Parathyroid adenoma (tissue), 2 donors: ENCODE measurements around the gene TMEM43.

Experiments used
- H2AFZ ChIP-seq: fragments of 300-600 bp; sonication (generic); one replicate; pipeline ENCODE4 v1.7.0; 2017; ENCODE audit warnings: antibody characterized with exemption, mild to moderate bottlenecking
- H3K27ac ChIP-seq: fragments of 300-600 bp; sonication (generic); one replicate; pipeline ENCODE4 v1.7.0; 2017
- H3K27me3 ChIP-seq: fragments of 300-600 bp; sonication (generic); one replicate; pipeline ENCODE4 v1.7.0; 2017; ENCODE audit warnings: low read length; ENCODE audit not compliant: control insufficient read depth, insufficient read depth
- H3K36me3 ChIP-seq: fragments of 300-600 bp; sonication (generic); one replicate; pipeline ENCODE4 v1.7.0; 2017; ENCODE audit warnings: low read length; ENCODE audit not compliant: control insufficient read depth, insufficient read depth
- H3K4me1 ChIP-seq: fragments of 300-600 bp; sonication (generic); one replicate; pipeline ENCODE4 v1.7.0; 2017; ENCODE audit warnings: control low read depth
- H3K4me2 ChIP-seq: fragments of 300-600 bp; sonication (generic); one replicate; pipeline ENCODE4 v1.7.0; 2017; ENCODE audit warnings: low read length
- H3K4me3 ChIP-seq: fragments of 300-600 bp; sonication (generic); one replicate; pipeline ENCODE4 v1.7.0; 2017; ENCODE audit warnings: low read depth, low read length
- H3K79me2 ChIP-seq: fragments of 300-600 bp; sonication (generic); one replicate; pipeline ENCODE4 v1.7.0; 2017; ENCODE audit warnings: control low read depth
- H3K9ac ChIP-seq: fragments of 300-600 bp; sonication (generic); one replicate; pipeline ENCODE4 v1.7.0; 2017; ENCODE audit warnings: mild to moderate bottlenecking
- H3K9me3 ChIP-seq: fragments of 300-600 bp; sonication (generic); one replicate; pipeline ENCODE4 v1.7.0; 2017; ENCODE audit warnings: low read length; ENCODE audit not compliant: control insufficient read depth
- TF ChIP-seq, protein P1 (sequence below): fragments of 300-600 bp; sonication (generic); IDR thresholded peaks from one replicate; pipeline ENCODE4 v1.7.0; 2017; ENCODE audit warnings: antibody characterized with exemption, mild to moderate bottlenecking
- donor health status: primary hyperparathyroidism.

Gene TMEM43

DNA sequence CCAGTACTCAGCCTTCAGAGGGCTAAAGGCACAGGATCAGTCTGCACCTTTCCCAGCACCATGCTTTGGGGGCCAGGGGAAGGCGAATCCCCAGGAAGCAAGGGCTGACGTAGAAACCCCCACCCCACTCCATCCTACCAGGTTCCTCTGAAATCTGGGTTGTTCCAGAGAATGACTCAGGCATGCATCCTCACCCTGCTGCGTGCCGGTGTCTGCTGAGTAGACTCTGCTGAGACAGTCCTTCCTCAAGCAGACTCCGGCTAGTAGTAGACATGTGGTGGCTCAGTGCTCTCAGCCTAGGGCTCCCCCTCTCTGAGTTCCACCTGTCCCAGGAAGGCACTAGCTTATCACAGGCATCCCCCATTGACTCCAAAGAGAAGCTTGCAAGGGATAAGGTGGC lies 9.0 kb downstream of the TMEM43 start:
- no peak overlapping the region for H3K4me2 ChIP-seq
- no peak overlapping the region for H3K9ac ChIP-seq
- H3K27ac ChIP-seq: no peak overlapping the region
- H3K27me3 ChIP-seq: no peaks in the 10 kb centered on the region
- no peak overlapping the region for H3K4me3 ChIP-seq
- no peaks in the 10 kb centered on the region for H3K9me3 ChIP-seq
- H2AFZ ChIP-seq: no peak overlapping the region
- no peaks in the 10 kb centered on the region for H3K36me3 ChIP-seq
- peaks cover 13% of the 10 kb centered on the region for H3K79me2 ChIP-seq
- TF ChIP-seq, protein P1, sequence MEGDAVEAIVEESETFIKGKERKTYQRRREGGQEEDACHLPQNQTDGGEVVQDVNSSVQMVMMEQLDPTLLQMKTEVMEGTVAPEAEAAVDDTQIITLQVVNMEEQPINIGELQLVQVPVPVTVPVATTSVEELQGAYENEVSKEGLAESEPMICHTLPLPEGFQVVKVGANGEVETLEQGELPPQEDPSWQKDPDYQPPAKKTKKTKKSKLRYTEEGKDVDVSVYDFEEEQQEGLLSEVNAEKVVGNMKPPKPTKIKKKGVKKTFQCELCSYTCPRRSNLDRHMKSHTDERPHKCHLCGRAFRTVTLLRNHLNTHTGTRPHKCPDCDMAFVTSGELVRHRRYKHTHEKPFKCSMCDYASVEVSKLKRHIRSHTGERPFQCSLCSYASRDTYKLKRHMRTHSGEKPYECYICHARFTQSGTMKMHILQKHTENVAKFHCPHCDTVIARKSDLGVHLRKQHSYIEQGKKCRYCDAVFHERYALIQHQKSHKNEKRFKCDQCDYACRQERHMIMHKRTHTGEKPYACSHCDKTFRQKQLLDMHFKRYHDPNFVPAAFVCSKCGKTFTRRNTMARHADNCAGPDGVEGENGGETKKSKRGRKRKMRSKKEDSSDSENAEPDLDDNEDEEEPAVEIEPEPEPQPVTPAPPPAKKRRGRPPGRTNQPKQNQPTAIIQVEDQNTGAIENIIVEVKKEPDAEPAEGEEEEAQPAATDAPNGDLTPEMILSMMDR: no peak
- H3K4me1 ChIP-seq: no peaks in the 10 kb centered on the region

DNA sequence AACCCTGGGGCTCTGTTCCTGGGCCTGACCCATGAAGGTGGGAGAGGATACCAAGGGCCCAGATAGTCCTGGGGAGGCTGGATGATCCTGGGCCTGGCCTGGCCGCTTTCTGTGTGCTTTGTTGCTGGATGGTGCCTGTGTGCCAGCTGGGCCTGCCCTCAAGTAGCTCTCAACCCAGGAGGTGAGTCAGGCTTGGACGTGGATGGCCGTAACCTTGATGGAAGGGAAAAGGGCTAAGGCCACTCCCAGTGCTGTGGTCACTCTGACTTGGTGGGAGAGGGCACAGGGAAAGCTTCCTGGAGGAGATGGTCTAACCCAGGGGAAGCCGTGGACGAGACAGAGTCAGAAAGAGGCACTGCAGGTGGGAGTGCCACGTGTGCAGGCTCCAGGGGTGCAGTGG lies 9.4 kb downstream of the TMEM43 start:
- no peaks in the 10 kb centered on the region for H3K27me3 ChIP-seq
- no peaks in the 10 kb centered on the region for H3K36me3 ChIP-seq

DNA sequence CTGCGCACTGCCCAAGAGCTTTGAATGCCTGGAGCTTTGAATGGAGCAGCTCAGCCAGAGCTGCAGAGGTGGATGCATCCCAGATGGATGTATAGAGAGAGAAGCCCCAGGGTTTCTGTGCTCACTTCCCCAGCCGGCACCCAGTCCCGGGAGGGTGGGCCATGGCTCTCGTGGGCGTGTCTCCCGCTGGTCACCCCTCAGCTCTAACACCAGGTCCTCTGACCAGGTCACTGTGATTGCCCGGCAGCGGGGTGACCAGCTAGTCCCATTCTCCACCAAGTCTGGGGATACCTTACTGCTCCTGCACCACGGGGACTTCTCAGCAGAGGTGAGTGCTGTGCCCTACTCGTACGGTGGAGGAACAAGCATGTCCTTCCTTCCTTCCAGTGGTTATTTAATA lies 10.7 kb downstream of the TMEM43 start:
- Histone ChIP-seq H3K27ac (no peak overlapping the region), H3K9ac (no peak overlapping the region), H3K4me2 (no peak overlapping the region), H2AFZ (no peak overlapping the region), H3K79me2 (peaks cover 3% of the 10 kb centered on the region), H3K4me1 (no peaks in the 10 kb centered on the region), H3K36me3 (no peaks in the 10 kb centered on the region), H3K27me3 (no peaks in the 10 kb centered on the region), H3K4me3 (no peak overlapping the region), H3K9me3 (no peaks in the 10 kb centered on the region)
- TF ChIP-seq, protein P1: no peak

More for the DNA sequence above, 9.4 kb downstream of the TMEM43 start:
- Histone ChIP-seq H3K4me2 (no peak overlapping the region), H2AFZ (no peak overlapping the region), H3K4me3 (no peak overlapping the region), H3K9me3 (no peaks in the 10 kb centered on the region), H3K27ac (no peak overlapping the region), H3K79me2 (peaks cover 11% of the 10 kb centered on the region), H3K4me1 (no peaks in the 10 kb centered on the region), H3K9ac (no peak overlapping the region)
- TF ChIP-seq, protein P1: no peak

DNA sequence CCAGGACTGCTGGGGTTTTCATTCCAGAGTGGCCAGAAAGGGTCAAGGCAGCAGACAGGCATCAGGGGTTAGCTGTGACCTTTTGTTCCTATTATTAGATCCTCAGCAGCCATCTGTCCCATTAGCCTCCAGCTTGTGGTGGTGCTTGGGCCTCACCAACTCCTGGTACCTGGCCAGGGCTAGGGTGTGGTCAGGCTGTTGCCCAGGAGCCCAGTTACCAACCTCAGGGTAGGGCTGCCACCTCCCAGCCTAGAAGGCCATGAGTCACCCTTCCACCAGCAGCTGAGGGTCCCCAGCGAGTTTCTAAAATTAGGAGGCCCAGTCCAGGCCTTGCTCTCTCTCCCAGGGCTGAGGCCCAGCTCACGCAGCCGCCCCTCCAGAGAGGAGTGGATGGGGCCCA lies 12.2 kb downstream of the TMEM43 start:
- H3K27me3 ChIP-seq: no peaks in the 10 kb centered on the region
- no peak overlapping the region for H3K4me2 ChIP-seq
- no peaks in the 10 kb centered on the region for H3K79me2 ChIP-seq
- H3K4me1 ChIP-seq: no peaks in the 10 kb centered on the region
- TF ChIP-seq, protein P1: no peak
- no peak overlapping the region for H3K9ac ChIP-seq
- no peak overlapping the region for H2AFZ ChIP-seq
- H3K36me3 ChIP-seq: no peaks in the 10 kb centered on the region
- no peak overlapping the region for H3K27ac ChIP-seq
- H3K4me3 ChIP-seq: no peak overlapping the region
- H3K9me3 ChIP-seq: no peaks in the 10 kb centered on the region

DNA sequence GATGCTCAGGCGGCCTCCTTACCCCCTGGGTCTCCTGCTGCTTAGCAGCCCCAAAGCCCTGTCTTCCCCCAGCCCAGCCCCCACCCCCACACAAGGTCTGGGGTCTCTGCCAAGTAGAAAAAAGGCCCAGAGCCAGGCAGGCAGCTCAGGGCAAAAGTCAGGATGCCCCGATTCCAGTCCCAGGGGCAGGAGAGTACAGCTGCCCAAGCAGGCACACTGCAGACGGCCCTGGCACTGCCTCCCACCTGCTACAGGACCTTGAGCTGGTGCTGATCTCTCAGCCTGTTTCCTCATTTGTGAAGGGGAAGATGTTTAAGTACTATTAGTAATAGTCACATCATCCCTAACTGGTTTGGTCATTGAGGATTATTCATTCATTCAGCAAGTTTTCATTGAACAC lies 12.6 kb downstream of the TMEM43 start:
- H3K9ac ChIP-seq: no peak overlapping the region
- H2AFZ ChIP-seq: no peak overlapping the region
- no peaks in the 10 kb centered on the region for H3K9me3 ChIP-seq
- no peaks in the 10 kb centered on the region for H3K27me3 ChIP-seq
- H3K27ac ChIP-seq: no peak overlapping the region
- TF ChIP-seq, protein P1: no peak
- no peaks in the 10 kb centered on the region for H3K79me2 ChIP-seq
- no peaks in the 10 kb centered on the region for H3K36me3 ChIP-seq
- H3K4me2 ChIP-seq: no peak overlapping the region
- no peaks in the 10 kb centered on the region for H3K4me1 ChIP-seq
- no peak overlapping the region for H3K4me3 ChIP-seq
